ENCODE measurements around the gene EMP2.

DNA sequence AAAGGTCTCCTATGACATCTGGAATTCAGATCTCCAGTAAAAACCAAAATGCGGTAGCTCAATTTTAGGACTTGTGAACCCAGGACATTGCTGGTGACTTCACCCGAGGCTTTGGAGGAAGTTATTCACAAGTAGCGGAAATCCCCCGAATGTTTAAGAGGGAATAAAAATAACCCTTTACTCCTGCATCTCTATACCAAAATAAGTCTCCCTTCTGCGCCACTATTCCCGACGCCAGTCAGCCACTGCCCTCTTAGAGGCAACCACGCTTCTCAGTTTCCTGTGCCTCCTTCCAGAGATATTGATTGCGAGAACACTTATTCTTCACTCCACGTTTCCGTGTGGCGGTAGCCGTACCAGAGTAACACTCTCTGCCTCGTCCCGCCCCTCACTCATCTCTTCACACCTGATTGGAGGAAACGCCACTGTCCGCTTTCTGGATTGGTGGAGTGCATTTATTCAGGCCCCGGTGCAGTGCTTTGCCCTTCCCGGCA lies 27.4 kb downstream of the EMP2 start:
- TF ChIP-seq, protein P1, sequence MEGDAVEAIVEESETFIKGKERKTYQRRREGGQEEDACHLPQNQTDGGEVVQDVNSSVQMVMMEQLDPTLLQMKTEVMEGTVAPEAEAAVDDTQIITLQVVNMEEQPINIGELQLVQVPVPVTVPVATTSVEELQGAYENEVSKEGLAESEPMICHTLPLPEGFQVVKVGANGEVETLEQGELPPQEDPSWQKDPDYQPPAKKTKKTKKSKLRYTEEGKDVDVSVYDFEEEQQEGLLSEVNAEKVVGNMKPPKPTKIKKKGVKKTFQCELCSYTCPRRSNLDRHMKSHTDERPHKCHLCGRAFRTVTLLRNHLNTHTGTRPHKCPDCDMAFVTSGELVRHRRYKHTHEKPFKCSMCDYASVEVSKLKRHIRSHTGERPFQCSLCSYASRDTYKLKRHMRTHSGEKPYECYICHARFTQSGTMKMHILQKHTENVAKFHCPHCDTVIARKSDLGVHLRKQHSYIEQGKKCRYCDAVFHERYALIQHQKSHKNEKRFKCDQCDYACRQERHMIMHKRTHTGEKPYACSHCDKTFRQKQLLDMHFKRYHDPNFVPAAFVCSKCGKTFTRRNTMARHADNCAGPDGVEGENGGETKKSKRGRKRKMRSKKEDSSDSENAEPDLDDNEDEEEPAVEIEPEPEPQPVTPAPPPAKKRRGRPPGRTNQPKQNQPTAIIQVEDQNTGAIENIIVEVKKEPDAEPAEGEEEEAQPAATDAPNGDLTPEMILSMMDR (IDR thresholded peaks at IDR 0.05; ENCODE audit: poor library complexity, severe bottlenecking): no peak
- TF ChIP-seq EP300 (conservative IDR thresholded peaks at IDR 0.05; ENCODE audit: poor library complexity, severe bottlenecking) (no peak), EZH2 (IDR thresholded peaks at IDR 0.05; ENCODE audit: borderline replicate concordance, insufficient read depth, low read length, poor library complexity, severe bottlenecking) (no peak), MXI1 (conservative IDR thresholded peaks at IDR 0.05; ENCODE audit: poor library complexity, severe bottlenecking) (no peak)

Data from neural cell (in vitro differentiated cells).